Measurements from ENCODE around the gene XPO6. TPM values are rescaled to one million over a fixed set of nuclear protein-coding genes. Genes with fewer than 3 reads are reported as not detected.

XPO6 gene
- polyA plus RNA-seq, 3 donors: 79.7 to 85.3 (median 84.8) TPM

- DNase-seq (ENCODE audit: extremely low read depth in 1 of 11, low read depth in 9 of 11, low spot score in 4 of 11): no peak
Observed at GRCh38 chr16:28058839-28059589, 152.8 kb downstream of the XPO6 start.

- no peak for DNase-seq (ENCODE audit: extremely low read depth in 1 of 11, low read depth in 9 of 11, low spot score in 4 of 11)
Observed at GRCh38 chr16:28057949-28058348, 153.8 kb downstream of the XPO6 start.

- DNase-seq (ENCODE audit: extremely low read depth in 1 of 11, low read depth in 9 of 11, low spot score in 4 of 11): no peak
Observed at GRCh38 chr16:28053461-28053860, 158.3 kb downstream of the XPO6 start.

- no peak for DNase-seq (ENCODE audit: extremely low read depth in 1 of 11, low read depth in 9 of 11, low spot score in 4 of 11)
Observed at GRCh38 chr16:28052274-28053128, 159.3 kb downstream of the XPO6 start.

GRCh38 chr16:28051486-28051885 lies 160.3 kb downstream of the XPO6 start:
- no peak for DNase-seq (ENCODE audit: extremely low read depth in 1 of 11, low read depth in 9 of 11, low spot score in 4 of 11)

Other genes starting within 250 kb of the XPO6 start
- gene GSG1L, start 148.3 kb downstream of the XPO6 start, polyA plus RNA-seq (ENCODE audit: insufficient read length in 3 of 3): under 1 TPM; 0.75 to 0.96 (median 0.77) TPM
- 10 to 100 TPM; 15.6 to 21.1 (median 17.2) TPM for gene SBK1, start 80.6 kb upstream of the XPO6 start, polyA plus RNA-seq (ENCODE audit: insufficient read length in 3 of 3)
- gene NPIPB6, start 151.5 kb upstream of the XPO6 start, polyA plus RNA-seq (ENCODE audit: insufficient read length in 3 of 3): 1 to 10 TPM; 1.7 to 4.9 (median 2.3) TPM
- gene EIF3CL, start 191.9 kb upstream of the XPO6 start, polyA plus RNA-seq (ENCODE audit: insufficient read length in 3 of 3): 100 to 1,000 TPM; 101 to 105 (median 105) TPM

Data from renal cortex interstitium (tissue), 11 donors.